Uterus (tissue), 4 donors: ENCODE results near the gene ZNF19. TPM values are rescaled to one million over a fixed set of nuclear protein-coding genes. Genes with fewer than 3 reads are reported as not detected.

ENCODE experiments used
- DNase-seq, 2 donors: peaks; one replicate each; pipeline ENCODE4 v3.0.0-alpha.2; 2019 to 2020
- H3K27ac ChIP-seq, 2 donors: fragments of 200-600 bp; sonication (generic); 1 replicate in 1 of 2; 2 replicates in 1 of 2; pipeline ENCODE4 v1.5.1; 2016 to 2018
- H3K27me3 ChIP-seq, 2 donors: fragments of 200-600 bp; sonication (generic); one replicate each; pipeline ENCODE4 v1.5.1; 2018 to 2019; ENCODE audit warnings: control low read depth in 1 of 2
- H3K36me3 ChIP-seq, 2 donors: fragments of 200-600 bp; sonication (generic); one replicate each; pipeline ENCODE4 v1.5.1; 2019; ENCODE audit warnings: control low read depth in 1 of 2
- H3K4me1 ChIP-seq, 2 donors: fragments of 200-600 bp; sonication (generic); one replicate each; pipeline ENCODE4 v1.5.1; 2018 to 2019; ENCODE audit warnings: control low read depth in 1 of 2
- H3K4me3 ChIP-seq, 2 donors: fragments of 200-600 bp; sonication (generic); 1 replicate in 1 of 2; 2 replicates in 1 of 2; pipeline ENCODE4 v1.5.1; 2018 to 2019; ENCODE audit warnings: mild to moderate bottlenecking in 1 of 2
- H3K9me3 ChIP-seq, 2 donors: fragments of 200-600 bp; sonication (generic); one replicate each; pipeline ENCODE4 v1.5.1; 2019; ENCODE audit warnings: control low read depth in 1 of 2
- CTCF ChIP-seq, 4 experiments: fragments of 200-600 bp in 2 of 4; fragments of 450-650 bp in 2 of 4; sonication (generic) in 2 of 4; IDR thresholded peaks; one replicate each; pipeline ENCODE4 v1.5.1; 2016 to 2019; ENCODE audit warnings: antibody characterized with exemption in 4 of 4, mild to moderate bottlenecking in 2 of 4, moderate library complexity in 1 of 4
- POLR2A ChIP-seq, 2 donors: fragments of 450-650 bp; IDR thresholded peaks; one replicate each; pipeline ENCODE4 v1.6.1; 2016; ENCODE audit warnings: antibody characterized with exemption in 2 of 2, mild to moderate bottlenecking in 1 of 2, moderate library complexity in 1 of 2
- intact Hi-C: fragments of 100-400 bp; cut with DNase I; formaldehyde crosslinking; loops from one replicate; pipeline ENCODE4 v1.15.1; 2023; ENCODE audit warnings: low total_unique reads
- total RNA-seq, 4 donors: library from RNA; depleted of rRNA in 3 of 4; stranded (reverse); fragments of >200 nt in 3 of 4; gene quantifications; one replicate each; pipeline versions ENCODE4 v1.1.0 to v1.2.4, GENCODE V29; 2014 to 2023
- donor health status: DM: yes; HTN: yes; CAD: no.

Gene ZNF19
- total RNA-seq, 4 donors from 2014 or later = 0.59 to 21.5 (median 8.3) TPM

GRCh38 chr16:71460236-71460635 lies 28.9 kb downstream of the ZNF19 start:
- DNase-seq = no peak
- TF ChIP-seq CTCF (IDR thresholded peaks at IDR 0.05) (no peak), POLR2A (IDR thresholded peaks at IDR 0.05) (no peak)
- H3K4me1 ChIP-seq = peaks cover 0 to 10% of the 10 kb centered on the region in 2 donors
- H3K27ac ChIP-seq = no peak overlapping the region
- H3K27me3 ChIP-seq = no peaks in the 10 kb centered on the region
- peaks cover 0 to 5% of the 10 kb centered on the region in 2 donors for H3K9me3 ChIP-seq
- no peak overlapping the region for H3K4me3 ChIP-seq
- intact Hi-C loops = no loop called here
- H3K36me3 ChIP-seq = no peaks in the 10 kb centered on the region

GRCh38 chr16:71459510-71459909 lies 29.6 kb downstream of the ZNF19 start:
- DNase-seq = no peak
- Histone ChIP-seq H3K9me3 (peaks cover 0 to 6% of the 10 kb centered on the region in 2 donors), H3K27me3 (no peaks in the 10 kb centered on the region), H3K36me3 (no peaks in the 10 kb centered on the region), H3K27ac (no peak overlapping the region), H3K4me1 (peaks cover 0 to 10% of the 10 kb centered on the region in 2 donors), H3K4me3 (no peak overlapping the region)
- intact Hi-C loops = no loop called here
- TF ChIP-seq CTCF (IDR thresholded peaks at IDR 0.05) = no peak
- no peak for TF ChIP-seq POLR2A (IDR thresholded peaks at IDR 0.05)

- Histone ChIP-seq H3K4me3 (no peak overlapping the region), H3K27me3 (no peaks in the 10 kb centered on the region), H3K9me3 (peaks cover 0 to 27% of the 10 kb centered on the region in 2 donors), H3K36me3 (no peaks in the 10 kb centered on the region), H3K4me1 (peaks cover 0 to 10% of the 10 kb centered on the region in 2 donors), H3K27ac (no peak overlapping the region)
- intact Hi-C loops = no loop called here
- DNase-seq = no peak
- no peak for TF ChIP-seq POLR2A (IDR thresholded peaks at IDR 0.05)
- no peak for TF ChIP-seq CTCF (IDR thresholded peaks at IDR 0.05)
Measured at GRCh38 chr16:71456801-71457200, 32.3 kb downstream of the ZNF19 start.

GRCh38 chr16:71453036-71453435 lies 36.1 kb downstream of the ZNF19 start:
- H3K36me3 ChIP-seq = no peaks in the 10 kb centered on the region
- H3K4me3 ChIP-seq = no peak overlapping the region
- H3K4me1 ChIP-seq = no peaks in the 10 kb centered on the region
- no peaks in the 10 kb centered on the region for H3K27me3 ChIP-seq
- H3K9me3 ChIP-seq = peaks cover 0 to 65% of the 10 kb centered on the region in 2 donors
- intact Hi-C loops = no loop called here
- TF ChIP-seq CTCF (IDR thresholded peaks at IDR 0.05) (no peak), POLR2A (IDR thresholded peaks at IDR 0.05) (no peak)
- H3K27ac ChIP-seq = no peak overlapping the region
- DNase-seq = no peak

- no peak for DNase-seq
- H3K27ac ChIP-seq = no peak overlapping the region
- no peak overlapping the region for H3K4me3 ChIP-seq
- no peak for TF ChIP-seq POLR2A (IDR thresholded peaks at IDR 0.05)
- no peak for TF ChIP-seq CTCF (IDR thresholded peaks at IDR 0.05)
- no peaks in the 10 kb centered on the region for H3K36me3 ChIP-seq
- no peaks in the 10 kb centered on the region for H3K4me1 ChIP-seq
- no peaks in the 10 kb centered on the region for H3K27me3 ChIP-seq
- H3K9me3 ChIP-seq = peaks cover 0 to 93% of the 10 kb centered on the region in 2 donors
- intact Hi-C loops = no loop called here
Measured at GRCh38 chr16:71449020-71449419, 40.1 kb downstream of the ZNF19 start.
